ENCODE measurements around the gene VOPP1.

VOPP1 gene

GRCh38 chr7:55576753-55577152, 4.5 kb upstream of the VOPP1 start:
- no peak for DNase-seq

- DNase-seq = no peak
Measured at GRCh38 chr7:55575733-55576132, 3.4 kb upstream of the VOPP1 start.

- DNase-seq = no peak
Measured at GRCh38 chr7:55575098-55575497, 2.8 kb upstream of the VOPP1 start.

GRCh38 chr7:55574051-55574717, 1.9 kb upstream of the VOPP1 start:
- DNase-seq = no peak

- no peak for DNase-seq
Measured at GRCh38 chr7:55573234-55573900, 1.1 kb upstream of the VOPP1 start.

- DNase-seq = peak; percentile 46 to 50
Measured at GRCh38 chr7:55571511-55572377, 558 bp downstream of the VOPP1 start.

- no peak for DNase-seq
Measured at GRCh38 chr7:55570939-55571338, 1.4 kb downstream of the VOPP1 start.

GRCh38 chr7:55570218-55570873, 2.0 kb downstream of the VOPP1 start:
- DNase-seq = no peak

GRCh38 chr7:55569797-55570196, 2.5 kb downstream of the VOPP1 start:
- no peak for DNase-seq

GRCh38 chr7:55569269-55569663, 3.0 kb downstream of the VOPP1 start:
- no peak for DNase-seq

- DNase-seq = no peak
Measured at GRCh38 chr7:55568613-55569268, 3.6 kb downstream of the VOPP1 start.

GRCh38 chr7:55567571-55567970, 4.7 kb downstream of the VOPP1 start:
- no peak for DNase-seq

GRCh38 chr7:55565681-55566080, 6.6 kb downstream of the VOPP1 start:
- no peak for DNase-seq

GRCh38 chr7:55563596-55564325, 8.5 kb downstream of the VOPP1 start:
- DNase-seq = no peak

GRCh38 chr7:55561690-55562089, 10.6 kb downstream of the VOPP1 start:
- no peak for DNase-seq

GRCh38 chr7:55558962-55559920, 13.1 kb downstream of the VOPP1 start:
- no peak for DNase-seq

- no peak for DNase-seq
Measured at GRCh38 chr7:55557666-55558188, 14.6 kb downstream of the VOPP1 start.

GRCh38 chr7:55556492-55556891, 15.8 kb downstream of the VOPP1 start:
- DNase-seq = no peak

GRCh38 chr7:55556031-55556430, 16.3 kb downstream of the VOPP1 start:
- no peak for DNase-seq

GRCh38 chr7:55555160-55555559, 17.1 kb downstream of the VOPP1 start:
- no peak for DNase-seq

GRCh38 chr7:55554038-55554437, 18.3 kb downstream of the VOPP1 start:
- DNase-seq = no peak
